Hippocampal formation (tissue), 2 donors: ENCODE data around the gene SNX9.
"Not testable (repeated sequence)": the region's sequence is repeated elsewhere in the genome, so short reads cannot be mapped to it uniquely, and the experiment has no call there.

Experiments
- DNase-seq, 2 donors: peaks; one replicate each; lab custom pipeline; 2025; lab: John Stamatoyannopoulos, UW

SNX9 gene

GRCh38 chr6:157954150-157955117 is 131.4 kb downstream of the SNX9 start:
- DNase-seq = no peak

- DNase-seq = no peak
Observed at GRCh38 chr6:157955675-157956074, 132.6 kb downstream of the SNX9 start.

GRCh38 chr6:157956171-157956730 is 133.2 kb downstream of the SNX9 start:
- DNase-seq = no peak

- no peak for DNase-seq
Observed at GRCh38 chr6:157959451-157960227, 136.6 kb downstream of the SNX9 start.

GRCh38 chr6:157961153-157961831 is 138.2 kb downstream of the SNX9 start:
- no peak for DNase-seq

- no peak for DNase-seq
Observed at GRCh38 chr6:157961832-157962575, 139.0 kb downstream of the SNX9 start.

GRCh38 chr6:157962601-157963302 is 139.7 kb downstream of the SNX9 start:
- DNase-seq = no peak

- DNase-seq = no peak
Observed at GRCh38 chr6:157964100-157964499, 141.1 kb downstream of the SNX9 start.

- no peak for DNase-seq
Observed at GRCh38 chr6:157965387-157965786, 142.3 kb downstream of the SNX9 start.

- DNase-seq = no peak
Observed at GRCh38 chr6:157966589-157966977, 143.5 kb downstream of the SNX9 start.

GRCh38 chr6:157967020-157967419 is 144.0 kb downstream of the SNX9 start:
- DNase-seq = no peak

GRCh38 chr6:157967486-157967885 is 144.4 kb downstream of the SNX9 start:
- DNase-seq = no peak

- DNase-seq = not testable (repeated sequence)
Observed at GRCh38 chr6:157972177-157972576, 149.1 kb downstream of the SNX9 start.

- no peak for DNase-seq
Observed at GRCh38 chr6:157974341-157974894, 151.4 kb downstream of the SNX9 start.

- no peak for DNase-seq
Observed at GRCh38 chr6:157974967-157975366, 151.9 kb downstream of the SNX9 start.

- DNase-seq = no peak
Observed at GRCh38 chr6:157975456-157975855, 152.4 kb downstream of the SNX9 start.

- DNase-seq = no peak
Observed at GRCh38 chr6:157976345-157977175, 153.5 kb downstream of the SNX9 start.

GRCh38 chr6:157977176-157977804 is 154.2 kb downstream of the SNX9 start:
- DNase-seq = no peak
